GM12878 (cell line): Measurements from ENCODE around the gene ZNF628. TPM values are rescaled to one million over a fixed set of nuclear protein-coding genes. Genes with fewer than 3 reads are reported as not detected.

Experiments
- ATAC-seq: fragments of 200-7000 bp; cut with Tn5 transposase; 3 replicates; pipeline ENCODE4 v1.9.1; 2020; ENCODE audit warnings: mild to moderate bottlenecking, moderate library complexity
- BruUV-seq: library from RNA; stranded (reverse); fragments of 400-500 nt; replicated peaks from 2 replicates; lab custom pipeline; 2021; lab: Mats Ljungman, UMichigan
- CTCF ChIA-PET: fragments of 300-600 bp; sonication (Branson Sonifier 250); formaldehyde crosslinking; extraction: SDS; loops from one replicate; lab custom pipeline; 2021; ENCODE audit warnings: inconsistent platforms; lab: Yijun Ruan, JAX
- POLR2A ChIA-PET: fragments of 350-600 bp; formaldehyde crosslinking; extraction: SDS; loops from one replicate; lab custom pipeline; 2021; ENCODE audit warnings: inconsistent platforms; lab: Charles Lee
- RAD21 ChIA-PET: fragments of 300-600 bp; sonication (Branson Sonifier 250); formaldehyde crosslinking; loops from one replicate; lab custom pipeline; 2023; ENCODE audit warnings: antibody characterized with exemption; ENCODE audit not compliant: unreplicated experiment; lab: Charles Lee
- SMC1A ChIA-PET: fragments of 300-600 bp; sonication (Branson Sonifier 250); formaldehyde crosslinking; loops from one replicate; lab custom pipeline; 2023; ENCODE audit not compliant: unreplicated experiment, uncharacterized antibody; lab: Charles Lee
- DNase-seq: peaks from one replicate; pipeline ENCODE4 v3.0.0-alpha.2; 2011; ENCODE audit warnings: low read depth, low spot score
- FAIRE-seq: peaks from 3 replicates; lab custom pipeline; 2011; peaks lifted over from hg19 to GRCh38; lab: Jason Lieb, UNC
- H2AFZ ChIP-seq: 2 replicates; pipeline ENCODE4 v1.6.0; 2011; ENCODE audit warnings: low read depth, low read length, control low read depth; ENCODE audit not compliant: control insufficient read depth
- H3K27ac ChIP-seq: 2 replicates; pipeline ENCODE4 v1.5.1; 2011; ENCODE audit warnings: control low read depth; ENCODE audit not compliant: control insufficient read depth, insufficient read depth
- H3K27me3 ChIP-seq, 2 experiments: replicated peaks in 1 of 2; 2 replicates each; pipeline versions ENCODE4 v1.6.0 to v1.6.1; 2011; ENCODE audit warnings: low read length in 1 of 2; ENCODE audit not compliant: control insufficient read depth in 2 of 2, insufficient read depth in 2 of 2
- H3K36me3 ChIP-seq, 2 experiments: 2 replicates each; pipeline ENCODE4 v1.5.1; 2011; ENCODE audit warnings: low read length in 1 of 2; ENCODE audit not compliant: control insufficient read depth in 2 of 2, insufficient read depth in 2 of 2
- H3K4me1 ChIP-seq: 2 replicates; pipeline ENCODE4 v1.6.1; 2011; ENCODE audit warnings: mild to moderate bottlenecking, low read length, moderate library complexity, mixed read lengths; ENCODE audit not compliant: control insufficient read depth, insufficient read depth
- H3K4me2 ChIP-seq: 2 replicates; pipeline ENCODE4 v1.6.0; 2011; ENCODE audit warnings: control low read depth; ENCODE audit not compliant: control insufficient read depth, insufficient read depth
- H3K4me3 ChIP-seq: fragments of 200-600 bp; sonication (generic); 2 replicates; pipeline ENCODE4 v1.5.1; 2016
- H3K79me2 ChIP-seq: 2 replicates; pipeline ENCODE4 v1.6.0; 2011; ENCODE audit warnings: low read length; ENCODE audit not compliant: control insufficient read depth, insufficient read depth
- H3K9ac ChIP-seq: 2 replicates; pipeline ENCODE4 v1.8.0; 2011; ENCODE audit warnings: low read length, control low read depth, mixed read lengths; ENCODE audit not compliant: control insufficient read depth, insufficient read depth
- H3K9me3 ChIP-seq: replicated peaks from 3 replicates; pipeline ENCODE4 v1.5.1; 2011; ENCODE audit warnings: mild to moderate bottlenecking, low read length; ENCODE audit not compliant: control insufficient read depth, insufficient read depth
- H4K20me1 ChIP-seq: 2 replicates; pipeline ENCODE4 v1.6.0; 2011; ENCODE audit not compliant: control insufficient read depth, insufficient read depth
- ATF3 ChIP-seq: IDR thresholded peaks from 2 replicates; pipeline ENCODE4 v1.6.1; 2011; ENCODE audit warnings: low read depth, mild to moderate bottlenecking, low read length, moderate library complexity, borderline replicate concordance; ENCODE audit errors: extremely low read depth
- BCL3 ChIP-seq: IDR thresholded peaks from 2 replicates; pipeline ENCODE4 v1.6.1; 2011; ENCODE audit warnings: borderline replicate concordance, low read depth, mild to moderate bottlenecking, moderate library complexity, low read length; ENCODE audit not compliant: insufficient read depth, poor library complexity, severe bottlenecking
- CBX5 ChIP-seq: sonication (generic); IDR thresholded peaks from 2 replicates; pipeline ENCODE4 v1.6.1; 2016; ENCODE audit warnings: low read depth, moderate library complexity, mild to moderate bottlenecking, inconsistent platforms
- CEBPZ ChIP-seq: fragments of 150-350 bp; IDR thresholded peaks from 2 replicates; pipeline ENCODE4 v1.6.1; 2016; ENCODE audit warnings: low read depth, low read length
- DPF2 ChIP-seq: fragments of 450-650 bp; IDR thresholded peaks from 2 replicates; pipeline ENCODE4 v1.6.1; 2017; ENCODE audit warnings: mild to moderate bottlenecking
- ESRRA ChIP-seq: IDR thresholded peaks from 2 replicates; pipeline ENCODE4 v1.6.1; 2012; ENCODE audit warnings: mild to moderate bottlenecking, low read length, improper control_type of control experiment
- GATAD2B ChIP-seq: fragments of 450-650 bp; conservative IDR thresholded peaks from 2 replicates; pipeline ENCODE4 v1.6.1; 2017; ENCODE audit warnings: low read depth, mild to moderate bottlenecking, moderate library complexity
- IRF3 ChIP-seq: fragments of 450-650 bp; IDR thresholded peaks from 2 replicates; pipeline ENCODE4 v1.6.1; 2014; ENCODE audit warnings: mild to moderate bottlenecking
- RAD51 ChIP-seq: fragments of 450-650 bp; IDR thresholded peaks from 2 replicates; pipeline ENCODE4 v1.6.1; 2016; ENCODE audit warnings: moderate library complexity, mild to moderate bottlenecking, inconsistent platforms
- SKIL ChIP-seq: fragments of 450-650 bp; IDR thresholded peaks from 2 replicates; pipeline ENCODE4 v1.6.1; 2017; ENCODE audit warnings: mild to moderate bottlenecking, low read depth, inconsistent platforms; ENCODE audit not compliant: poor library complexity, severe bottlenecking
- SMARCA5 ChIP-seq: fragments of 450-650 bp; IDR thresholded peaks from 2 replicates; pipeline ENCODE4 v1.6.1; 2017; ENCODE audit warnings: mild to moderate bottlenecking
- SRF ChIP-seq, 2 experiments: IDR thresholded peaks; 2 replicates each; pipeline ENCODE4 v1.6.1; 2011; ENCODE audit warnings: low read depth in 2 of 2, low read length in 2 of 2, mild to moderate bottlenecking in 1 of 2, moderate library complexity in 1 of 2
- STAT1 ChIP-seq: fragments of 450-650 bp; conservative IDR thresholded peaks from 2 replicates; pipeline ENCODE4 v1.6.1; 2014; ENCODE audit warnings: antibody characterized with exemption, mild to moderate bottlenecking
- SUZ12 ChIP-seq: fragments of 200-600 bp; sonication (generic); IDR thresholded peaks from one replicate; pipeline ENCODE4 v1.6.1; 2018; ENCODE audit warnings: antibody characterized with exemption, mild to moderate bottlenecking; ENCODE audit not compliant: unreplicated experiment
- WGBS: methylation state at CpG from one replicate; pipeline ENCODE4 v1.1.6; 2016; ENCODE audit warnings: low lambda C conversion rate; ENCODE audit not compliant: insufficient replicate concordance, insufficient coverage; ENCODE audit errors: missing lambda C conversion rate; 5-methylcytosine and 5-hydroxymethylcytosine counted together
- in situ Hi-C: fragments of 300-500 bp; cut with MboI; formaldehyde crosslinking; loops from 9 replicates; pipeline ENCODE4 v1.14.3; 2018; ENCODE audit warnings: mixed read lengths
- intact Hi-C: fragments of 100-400 bp; cut with micrococcal nuclease; formaldehyde crosslinking; loops from one replicate; pipeline ENCODE4 v1.14.2; 2022; ENCODE audit not compliant: unreplicated experiment
- polyA plus RNA-seq, 11 experiments: library from polyadenylated mRNA; depleted of rRNA in 4 of 11; unstranded in 6 of 11; stranded (reverse) in 5 of 11; fragments of >200 nt; fragmentation: Nextera tagmentation in 4 of 11; fragmentation: Illumina TruSeq in 1 of 11; extraction: Ambion mirVana in 4 of 11; extraction: Trizol in 1 of 11; gene quantifications; 1 replicate in 1 of 11; 2 replicates in 10 of 11; pipeline versions ENCODE4 v1.2.1 to v1.2.3, GENCODE V29; 2011 to 2016; ENCODE audit warnings: inconsistent platforms in 2 of 11, missing spikeins in 2 of 11, low read depth in 1 of 11
- total RNA-seq, 4 experiments: library from RNA; depleted of rRNA in 3 of 4; stranded (reverse); fragments of >200 nt in 3 of 4; fragmentation: Illumina TruSeq in 1 of 4; extraction: Trizol in 1 of 4; gene quantifications; 2 replicates each; pipeline versions ENCODE4 v1.2.1 to v1.2.3, GENCODE V29; 2013 to 2021

ZNF628 gene
- total and polyA plus RNA-seq, 10 of the 15 experiments (the other 5 are each of a cell fraction or from before 2014, with no cell fraction given) = 0.04 to 11.3 (median 1.6) TPM; not detected in 1

- no TSS peak for BruUV-seq
- DNase-seq (no peak), FAIRE-seq (no peak), ATAC-seq (no peak)
- RAD21 ChIA-PET = interaction anchor here (1.9 kb wide), 1 partner anchor 26 kb away, joined by 21 read pairs; no protein-coding TSS in a partner anchor
- Histone ChIP-seq H3K9ac (no peak overlapping the region), H3K27me3 (no peaks in the 10 kb centered on the region), H2AFZ (no peak overlapping the region), H3K4me3 (peak overlapping the region; percentile 85), H3K4me2 (peak overlapping the region; percentile 56), H4K20me1 (no peaks in the 10 kb centered on the region), H3K79me2 (peaks cover 6% of the 10 kb centered on the region), H3K27ac (no peak overlapping the region), H3K4me1 (peaks cover 22% of the 10 kb centered on the region), H3K36me3 (peaks cover 0 to 6% of the 10 kb centered on the region in 2 experiments; a peak in 2 of 4 replicates), H3K9me3 (no peaks in the 10 kb centered on the region)
- in situ Hi-C loops (no loop called here), intact Hi-C loops (no loop called here)
- SMC1A ChIA-PET = interaction anchor here (0.6 kb wide), 1 partner anchor 202 kb away, joined by 3 read pairs; no protein-coding TSS in a partner anchor
- POLR2A ChIA-PET = interaction anchor here (0.5 kb wide), 1 partner anchor 202 kb away, joined by 3 read pairs; no protein-coding TSS in a partner anchor
- 80% methylated on average over 13 of the region's 13 CpGs for WGBS
- CTCF ChIA-PET = interaction anchor here (2.1 to 3.7 kb wide), 3 partner anchors 11 to 176 kb away, joined by 9 to 34 read pairs (median 26); no protein-coding TSS in a partner anchor
- TF ChIP-seq BCL3 (no peak), SRF (IDR thresholded peaks at IDR 0.05; ENCODE audit: low read depth in 2 of 2, low read length in 2 of 2) (no peak), DPF2 (no peak), RAD51 (no peak), IRF3 (no peak), GATAD2B (no peak), SUZ12 (no peak), ESRRA (no peak), ATF3 (no peak), CBX5 (no peak), SKIL (no peak), STAT1 (no peak), CEBPZ (no peak), SMARCA5 (no peak)
Measured at GRCh38 chr19:55477905-55478304, 1.5 kb downstream of the ZNF628 start.
